A549 (cell line): Measurements from ENCODE around the gene NPTXR.

ENCODE experiments used
- ELK1 ChIP-seq: fragments of 150-350 bp; IDR thresholded peaks from 2 replicates; pipeline ENCODE4 v1.6.1; 2014; ENCODE audit warnings: low read depth, mild to moderate bottlenecking, low read length
- ZFP36 ChIP-seq: fragments of 450-650 bp; IDR thresholded peaks from 2 replicates; pipeline ENCODE4 v1.6.1; 2014; ENCODE audit warnings: borderline replicate concordance; ENCODE audit not compliant: partially characterized antibody

GRCh38 chr22:38873469-38874411 is 29.9 kb upstream of the NPTXR start:
- TF ChIP-seq ZFP36 = no peak
- no peak for TF ChIP-seq ELK1
